Lower leg skin (tissue), 3 donors: ENCODE measurements around the gene SLC52A1.

ENCODE experiments used
- POLR2A ChIP-seq, 2 donors: fragments of 450-650 bp; IDR thresholded peaks; one replicate each; pipeline ENCODE4 v1.6.1; 2016 to 2017; ENCODE audit warnings: antibody characterized with exemption in 2 of 2, mild to moderate bottlenecking in 1 of 2, moderate library complexity in 1 of 2
- TF ChIP-seq, protein P1 (sequence below), 3 donors: fragments of 450-650 bp; IDR thresholded peaks; one replicate each; pipeline ENCODE4 v1.5.1; 2016; ENCODE audit warnings: antibody characterized with exemption in 3 of 3, mild to moderate bottlenecking in 3 of 3, moderate library complexity in 2 of 3

DNA sequence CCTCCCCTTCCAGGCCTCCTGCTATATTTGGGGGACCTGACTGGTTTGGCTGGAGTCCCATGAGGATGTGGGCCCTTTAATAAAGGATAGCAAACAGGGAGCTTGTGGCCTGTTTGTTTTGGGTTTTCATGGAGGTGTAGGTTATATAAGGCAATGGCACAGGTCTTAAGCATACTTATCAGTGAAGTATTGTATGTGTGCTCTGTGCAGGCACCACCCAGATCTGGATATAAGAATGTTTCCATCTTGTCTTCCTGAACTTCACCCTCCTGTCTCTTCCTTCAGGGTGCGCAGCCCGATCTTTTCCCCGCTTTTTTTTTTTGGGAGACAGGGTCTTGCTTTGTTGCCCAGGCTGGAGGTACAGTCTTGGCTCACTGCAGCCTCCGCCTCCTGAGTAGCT is 10.6 kb downstream of the SLC52A1 start:
- no peak for TF ChIP-seq POLR2A (IDR thresholded peaks at IDR 0.05)
- TF ChIP-seq, protein P1, sequence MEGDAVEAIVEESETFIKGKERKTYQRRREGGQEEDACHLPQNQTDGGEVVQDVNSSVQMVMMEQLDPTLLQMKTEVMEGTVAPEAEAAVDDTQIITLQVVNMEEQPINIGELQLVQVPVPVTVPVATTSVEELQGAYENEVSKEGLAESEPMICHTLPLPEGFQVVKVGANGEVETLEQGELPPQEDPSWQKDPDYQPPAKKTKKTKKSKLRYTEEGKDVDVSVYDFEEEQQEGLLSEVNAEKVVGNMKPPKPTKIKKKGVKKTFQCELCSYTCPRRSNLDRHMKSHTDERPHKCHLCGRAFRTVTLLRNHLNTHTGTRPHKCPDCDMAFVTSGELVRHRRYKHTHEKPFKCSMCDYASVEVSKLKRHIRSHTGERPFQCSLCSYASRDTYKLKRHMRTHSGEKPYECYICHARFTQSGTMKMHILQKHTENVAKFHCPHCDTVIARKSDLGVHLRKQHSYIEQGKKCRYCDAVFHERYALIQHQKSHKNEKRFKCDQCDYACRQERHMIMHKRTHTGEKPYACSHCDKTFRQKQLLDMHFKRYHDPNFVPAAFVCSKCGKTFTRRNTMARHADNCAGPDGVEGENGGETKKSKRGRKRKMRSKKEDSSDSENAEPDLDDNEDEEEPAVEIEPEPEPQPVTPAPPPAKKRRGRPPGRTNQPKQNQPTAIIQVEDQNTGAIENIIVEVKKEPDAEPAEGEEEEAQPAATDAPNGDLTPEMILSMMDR (IDR thresholded peaks at IDR 0.05), result no peak
